ENCODE results near the gene CRAMP1. TPM values are rescaled to one million over a fixed set of nuclear protein-coding genes. Genes with fewer than 3 reads are reported as not detected.

Gene CRAMP1
- polyA plus RNA-seq, 1 of the 3 experiments (the other 2 are of a cell fraction), result 9.5 TPM

GRCh38 chr16:1691276-1691675 is 79.1 kb downstream of the CRAMP1 start:
- Histone ChIP-seq H3K9me3 (no peaks in the 10 kb centered on the region), H3K79me2 (ENCODE audit: insufficient read depth) (peaks cover 88% of the 10 kb centered on the region), H3K4me2 (peak overlapping the region; percentile 44), H3K9ac (no peak overlapping the region), H3K36me3 (replicated peaks in 1 of 2; ENCODE audit: control insufficient read depth in 1 of 2, insufficient read depth in 2 of 2, low read length in 1 of 2) (peaks cover 46 to 54% of the 10 kb centered on the region in 2 experiments), H4K20me1 (ENCODE audit: insufficient read depth) (peaks cover 28% of the 10 kb centered on the region; the same call in 1 of the 2 replicates), H3K9me2 (no peaks in the 10 kb centered on the region), H3K4me3 (ENCODE audit: low read depth in 2 of 2, low read length in 1 of 2) (no peak overlapping the region), H3K27me3 (ENCODE audit: insufficient read depth) (no peaks in the 10 kb centered on the region), H3K27ac (ENCODE audit: low read depth in 2 of 2, low read length in 1 of 2) (peak overlapping the region in 1 of 2 experiments; percentile 66; a peak in 2 of 4 replicates), H3F3A (replicated peaks; ENCODE audit: insufficient read depth) (peaks cover 22% of the 10 kb centered on the region), H2AFZ (ENCODE audit: low read depth) (no peak overlapping the region), H3K4me1 (ENCODE audit: control insufficient read depth in 1 of 2, insufficient read depth in 2 of 2, low read depth in 1 of 2, low read length in 1 of 2) (0 out of 4 replicates have a peak, but pooled peaks cover 0 to 17% of the 10 kb centered on the region in 2 experiments)
- ChIA-PET POLR2A (interaction anchor here (1.0 kb wide), 1 partner anchor 15 kb away, joined by 3 read pairs; the partner anchor contains the start of gene MAPK8IP3), CTCF (interaction anchor here (0.8 to 2.9 kb wide), 2 partner anchors 15 to 16 kb away, joined by 4 to 10 read pairs; partner anchors contain the start of gene MAPK8IP3)
- TF ChIP-seq, protein P1, sequence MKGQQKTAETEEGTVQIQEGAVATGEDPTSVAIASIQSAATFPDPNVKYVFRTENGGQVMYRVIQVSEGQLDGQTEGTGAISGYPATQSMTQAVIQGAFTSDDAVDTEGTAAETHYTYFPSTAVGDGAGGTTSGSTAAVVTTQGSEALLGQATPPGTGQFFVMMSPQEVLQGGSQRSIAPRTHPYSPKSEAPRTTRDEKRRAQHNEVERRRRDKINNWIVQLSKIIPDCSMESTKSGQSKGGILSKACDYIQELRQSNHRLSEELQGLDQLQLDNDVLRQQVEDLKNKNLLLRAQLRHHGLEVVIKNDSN (IDR thresholded peaks at IDR 0.05; ENCODE audit: borderline replicate concordance, low read depth), result no peak
- TF ChIP-seq TCF12 (IDR thresholded peaks at IDR 0.05) (peak; percentile 38; the same call in 1 of the 2 replicates), FOSL2 (IDR thresholded peaks at IDR 0.05; ENCODE audit: borderline replicate concordance, low read depth) (peak; percentile 42; the same call in 1 of the 2 replicates), MEF2A (IDR thresholded peaks at IDR 0.05; ENCODE audit: borderline replicate concordance, low read depth) (no peak), PBX3 (IDR thresholded peaks at IDR 0.05) (peak; percentile 48; the same call in 1 of the 2 replicates), CTCF (IDR thresholded peaks at IDR 0.05) (peak; percentile 45), NFIC (IDR thresholded peaks at IDR 0.05; ENCODE audit: borderline replicate concordance) (0 out of 2 replicates have a peak, but pooled peaks have one; percentile 23), CHD2 (IDR thresholded peaks at IDR 0.05; ENCODE audit: low read length, partially characterized antibody) (no peak), JUND (IDR thresholded peaks at IDR 0.05) (peak; percentile 32; the same call in 1 of the 2 replicates)
- no peak for DNase-seq

DNA sequence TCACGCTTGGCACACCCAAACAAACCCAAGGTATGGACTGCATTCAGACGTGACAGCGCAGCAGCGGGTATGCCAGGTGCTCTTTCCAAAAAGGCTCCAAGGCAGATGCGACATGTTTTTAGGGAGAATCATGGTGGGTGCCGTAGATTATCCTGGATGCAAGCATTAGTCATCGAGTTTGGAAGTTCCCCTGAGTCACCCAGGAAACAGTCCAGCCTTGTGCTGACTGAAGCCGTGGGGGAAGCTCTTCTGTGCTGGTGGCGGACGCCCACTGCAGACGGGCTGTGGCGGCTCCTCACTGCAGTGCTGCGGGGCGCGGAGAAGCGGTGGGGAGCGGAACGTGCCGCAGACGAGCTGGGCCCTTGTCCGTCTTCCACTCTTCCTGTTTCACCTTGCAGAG is 79.8 kb downstream of the CRAMP1 start:
- DNase-seq, result no peak
- peak overlapping the region; percentile 44 for H3K4me2 ChIP-seq
- TF ChIP-seq, protein P1 (IDR thresholded peaks at IDR 0.05; ENCODE audit: borderline replicate concordance, low read depth), result no peak
- TF ChIP-seq FOXM1 (IDR thresholded peaks at IDR 0.05; ENCODE audit: low read depth) (no peak), EP300 (IDR thresholded peaks at IDR 0.05; ENCODE audit: borderline replicate concordance in 1 of 2, low read depth in 1 of 2, low read length in 1 of 2) (peak in 1 of 2 experiments; percentile 37; a peak in 1 of 4 replicates), RAD21 (IDR thresholded peaks at IDR 0.05; ENCODE audit: low read length) (no peak), YY1 (IDR thresholded peaks at IDR 0.05; ENCODE audit: low read depth) (no peak), FOXJ3 (CRISPR knock-in tag; IDR thresholded peaks at IDR 0.05) (no peak), PBX3 (IDR thresholded peaks at IDR 0.05) (no peak; the same call in 1 of the 2 replicates), CHD2 (IDR thresholded peaks at IDR 0.05; ENCODE audit: low read length, partially characterized antibody) (no peak), FOSL2 (IDR thresholded peaks at IDR 0.05; ENCODE audit: borderline replicate concordance, low read depth) (peak; percentile 86; the same call in 1 of the 2 replicates), RFX5 (IDR thresholded peaks at IDR 0.05; ENCODE audit: low read length) (no peak)
- TF ChIP-seq, protein P2, sequence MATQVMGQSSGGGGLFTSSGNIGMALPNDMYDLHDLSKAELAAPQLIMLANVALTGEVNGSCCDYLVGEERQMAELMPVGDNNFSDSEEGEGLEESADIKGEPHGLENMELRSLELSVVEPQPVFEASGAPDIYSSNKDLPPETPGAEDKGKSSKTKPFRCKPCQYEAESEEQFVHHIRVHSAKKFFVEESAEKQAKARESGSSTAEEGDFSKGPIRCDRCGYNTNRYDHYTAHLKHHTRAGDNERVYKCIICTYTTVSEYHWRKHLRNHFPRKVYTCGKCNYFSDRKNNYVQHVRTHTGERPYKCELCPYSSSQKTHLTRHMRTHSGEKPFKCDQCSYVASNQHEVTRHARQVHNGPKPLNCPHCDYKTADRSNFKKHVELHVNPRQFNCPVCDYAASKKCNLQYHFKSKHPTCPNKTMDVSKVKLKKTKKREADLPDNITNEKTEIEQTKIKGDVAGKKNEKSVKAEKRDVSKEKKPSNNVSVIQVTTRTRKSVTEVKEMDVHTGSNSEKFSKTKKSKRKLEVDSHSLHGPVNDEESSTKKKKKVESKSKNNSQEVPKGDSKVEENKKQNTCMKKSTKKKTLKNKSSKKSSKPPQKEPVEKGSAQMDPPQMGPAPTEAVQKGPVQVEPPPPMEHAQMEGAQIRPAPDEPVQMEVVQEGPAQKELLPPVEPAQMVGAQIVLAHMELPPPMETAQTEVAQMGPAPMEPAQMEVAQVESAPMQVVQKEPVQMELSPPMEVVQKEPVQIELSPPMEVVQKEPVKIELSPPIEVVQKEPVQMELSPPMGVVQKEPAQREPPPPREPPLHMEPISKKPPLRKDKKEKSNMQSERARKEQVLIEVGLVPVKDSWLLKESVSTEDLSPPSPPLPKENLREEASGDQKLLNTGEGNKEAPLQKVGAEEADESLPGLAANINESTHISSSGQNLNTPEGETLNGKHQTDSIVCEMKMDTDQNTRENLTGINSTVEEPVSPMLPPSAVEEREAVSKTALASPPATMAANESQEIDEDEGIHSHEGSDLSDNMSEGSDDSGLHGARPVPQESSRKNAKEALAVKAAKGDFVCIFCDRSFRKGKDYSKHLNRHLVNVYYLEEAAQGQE (IDR thresholded peaks at IDR 0.05; ENCODE audit: low read depth, low read length), result no peak

More for the DNA sequence above, 79.8 kb downstream of the CRAMP1 start:
- 0 out of 4 replicates have a peak, but pooled peaks cover 0 to 17% of the 10 kb centered on the region in 2 experiments for H3K4me1 ChIP-seq (ENCODE audit: control insufficient read depth in 1 of 2, insufficient read depth in 2 of 2, low read depth in 1 of 2, low read length in 1 of 2)
- H3K9ac ChIP-seq, result no peak overlapping the region
- peaks cover 86% of the 10 kb centered on the region for H3K79me2 ChIP-seq (ENCODE audit: insufficient read depth)
- H4K20me1 ChIP-seq (ENCODE audit: insufficient read depth), result peaks cover 28% of the 10 kb centered on the region; the same call in 1 of the 2 replicates
- 65% methylated on average over 11 of the region's 21 CpGs for WGBS (ENCODE audit: low lambda C conversion rate)
- H3K27me3 ChIP-seq (ENCODE audit: insufficient read depth), result no peaks in the 10 kb centered on the region
- no peaks in the 10 kb centered on the region for H3K9me3 ChIP-seq
- H2AFZ ChIP-seq (ENCODE audit: low read depth), result no peak overlapping the region
- peaks cover 40 to 53% of the 10 kb centered on the region in 2 experiments for H3K36me3 ChIP-seq (replicated peaks in 1 of 2; ENCODE audit: control insufficient read depth in 1 of 2, insufficient read depth in 2 of 2, low read length in 1 of 2)
- peak overlapping the region in 1 of 2 experiments; percentile 66; a peak in 2 of 4 replicates for H3K27ac ChIP-seq (ENCODE audit: low read depth in 2 of 2, low read length in 1 of 2)
- peaks cover 22% of the 10 kb centered on the region for H3F3A ChIP-seq (replicated peaks; ENCODE audit: insufficient read depth)
- CTCF ChIA-PET, result interaction anchor here (0.8 to 2.9 kb wide), 2 partner anchors 14 to 15 kb away, joined by 4 to 10 read pairs; partner anchors contain the start of gene MAPK8IP3
- POLR2A ChIA-PET, result interaction anchor here (1.0 kb wide), 1 partner anchor 14 kb away, joined by 3 read pairs; the partner anchor contains the start of gene MAPK8IP3
- no peaks in the 10 kb centered on the region for H3K9me2 ChIP-seq
- no peak overlapping the region for H3K4me3 ChIP-seq (ENCODE audit: low read depth in 2 of 2, low read length in 1 of 2)

All from SK-N-SH (cell line).